Endothelial cell of umbilical vein (primary cell): ENCODE data around the gene B3GALT5. TPM values are rescaled to one million over a fixed set of nuclear protein-coding genes. Genes with fewer than 3 reads are reported as not detected.
A peak's percentile ranks its signal among the peaks of the same experiment; 100 is the strongest.

ENCODE experiments used
- BruUV-seq: library from RNA; stranded (reverse); fragments of 400-500 nt; replicated peaks from 2 replicates; lab custom pipeline; 2021; lab: Mats Ljungman, UMichigan
- CTCF ChIA-PET: fragments of 300-600, 350-600 bp; sonication (Branson Sonifier 250); formaldehyde crosslinking; loops from one replicate; lab custom pipeline; 2021; ENCODE audit warnings: antibody characterized with exemption, inconsistent platforms; lab: Charles Lee
- POLR2A ChIA-PET: fragments of 300-600, 350-600 bp; sonication (Branson Sonifier 250); formaldehyde crosslinking; loops from one replicate; lab custom pipeline; 2021; ENCODE audit warnings: antibody characterized with exemption, inconsistent platforms; lab: Charles Lee
- DNase-seq: peaks from one replicate; pipeline ENCODE4 v3.0.0-alpha.2; 2011; ENCODE audit warnings: low read depth, low spot score
- FAIRE-seq: peaks from 2 replicates; lab custom pipeline; 2011; peaks lifted over from hg19 to GRCh38; lab: Jason Lieb, UNC
- H2AFZ ChIP-seq: 2 replicates; pipeline ENCODE4 v1.6.0; 2012; ENCODE audit warnings: low read depth, low read length, control low read depth, inconsistent platforms
- H3K27ac ChIP-seq: 2 replicates; pipeline ENCODE4 v1.5.1; 2011; ENCODE audit warnings: low read depth, mild to moderate bottlenecking, control low read depth, low read length, moderate library complexity; ENCODE audit not compliant: insufficient read depth
- H3K27me3 ChIP-seq, 2 experiments: 2 replicates each; pipeline versions ENCODE4 v1.6.0 to v1.6.1; 2011; ENCODE audit warnings: low read length in 2 of 2, mixed read lengths in 1 of 2; ENCODE audit not compliant: control insufficient read depth in 2 of 2, insufficient read depth in 2 of 2
- H3K36me3 ChIP-seq, 2 experiments: 2 replicates in 1 of 2; 3 replicates in 1 of 2; pipeline ENCODE4 v1.5.1; 2011; ENCODE audit warnings: low read length in 2 of 2, mild to moderate bottlenecking in 1 of 2, moderate library complexity in 1 of 2; ENCODE audit not compliant: control insufficient read depth in 2 of 2, insufficient read depth in 2 of 2; ENCODE audit errors: extremely low read depth in 1 of 2
- H3K4me1 ChIP-seq: 3 replicates; pipeline ENCODE4 v1.5.1; 2011; ENCODE audit warnings: mild to moderate bottlenecking, low read length; ENCODE audit not compliant: control insufficient read depth, insufficient read depth; ENCODE audit errors: extremely low read depth
- H3K4me2 ChIP-seq: 2 replicates; pipeline ENCODE4 v1.6.1; 2011; ENCODE audit warnings: low read length, control low read depth, mixed read lengths; ENCODE audit not compliant: insufficient read depth
- H3K4me3 ChIP-seq, 3 experiments: fragments of 200-600 bp in 1 of 3; sonication (generic), shearing (Covaris generic) in 1 of 3; replicated peaks in 1 of 3; 2 replicates each; pipeline ENCODE4 v1.5.1; 2011 to 2016; ENCODE audit warnings: control low read depth in 3 of 3, low read length in 3 of 3, mild to moderate bottlenecking in 2 of 3, inconsistent platforms in 1 of 3, low read depth in 1 of 3, moderate library complexity in 1 of 3; ENCODE audit not compliant: insufficient read depth in 1 of 3
- H3K79me2 ChIP-seq: 2 replicates; pipeline ENCODE4 v1.6.0; 2012; ENCODE audit warnings: low read length, inconsistent platforms; ENCODE audit not compliant: control insufficient read depth, insufficient read depth
- H3K9ac ChIP-seq: replicated peaks from 2 replicates; pipeline ENCODE3; 2011; ENCODE audit warnings: low read length, control low read depth; ENCODE audit not compliant: insufficient read depth; ENCODE audit errors: extremely low read depth
- H3K9me1 ChIP-seq: replicated peaks from 3 replicates; pipeline ENCODE4 v1.6.0; 2011; ENCODE audit warnings: mild to moderate bottlenecking, low read length; ENCODE audit not compliant: control insufficient read depth, insufficient read depth; ENCODE audit errors: extremely low read depth
- H3K9me3 ChIP-seq: replicated peaks from 2 replicates; pipeline ENCODE4 v1.5.1; 2012; ENCODE audit warnings: low read length, inconsistent platforms; ENCODE audit not compliant: control insufficient read depth, insufficient read depth
- H4K20me1 ChIP-seq: replicated peaks from 2 replicates; pipeline ENCODE3; 2011; ENCODE audit warnings: mild to moderate bottlenecking, low read length; ENCODE audit not compliant: control insufficient read depth, insufficient read depth; ENCODE audit errors: extremely low read depth
- CTCF ChIP-seq, 2 donors: IDR thresholded peaks; 1 replicate in 1 of 2; 2 replicates in 1 of 2; pipeline ENCODE4 v1.5.1; 2011; ENCODE audit warnings: low read length in 2 of 2, mild to moderate bottlenecking in 2 of 2, moderate library complexity in 2 of 2, control low read depth in 1 of 2, inconsistent platforms in 1 of 2, low read depth in 1 of 2; ENCODE audit not compliant: insufficient read depth in 1 of 2; ENCODE audit errors: extremely low read depth in 1 of 2
- FOS ChIP-seq: IDR thresholded peaks from 2 replicates; pipeline ENCODE4 v1.6.1; 2011; ENCODE audit warnings: mild to moderate bottlenecking, low read length, moderate library complexity, borderline replicate concordance; ENCODE audit not compliant: insufficient read depth
- MYC ChIP-seq: IDR thresholded peaks from one replicate; pipeline ENCODE4 v1.6.1; 2011; ENCODE audit warnings: mild to moderate bottlenecking, low read depth, low read length
- POLR2A ChIP-seq: IDR thresholded peaks from 2 replicates; pipeline ENCODE4 v1.6.1; 2012; ENCODE audit warnings: low read depth, mild to moderate bottlenecking, control low read depth, low read length
- POLR2AphosphoS5 ChIP-seq: IDR thresholded peaks from 2 replicates; pipeline ENCODE4 v1.6.1; 2012; ENCODE audit warnings: low read depth, mild to moderate bottlenecking, control low read depth, low read length, moderate library complexity; ENCODE audit not compliant: insufficient read depth
- dilution Hi-C: fragments of 300-500 bp; cut with MboI; formaldehyde crosslinking; loops from one replicate; pipeline ENCODE4 v1.15.0; 2019; ENCODE audit warnings: low sequenced_read_pairs; ENCODE audit not compliant: extremely low pct_ligation_motif_present
- intact Hi-C: fragments of 100-400 bp; cut with micrococcal nuclease; formaldehyde crosslinking; loops from one replicate; pipeline ENCODE4 v1.10.0; 2022
- polyA plus RNA-seq, 4 experiments: library from polyadenylated mRNA; depleted of rRNA in 3 of 4; stranded (reverse) in 3 of 4; unstranded in 1 of 4; fragments of >200 nt; gene quantifications; 2 replicates each; pipeline versions ENCODE4 v1.2.1 to v1.2.3, GENCODE V29; 2011 to 2012; ENCODE audit warnings: missing spikeins in 1 of 4
- total RNA-seq: library from RNA; stranded (reverse); gene quantifications from 2 replicates; pipeline ENCODE4 v1.2.3, GENCODE V29; 2021

B3GALT5 gene
- total and polyA plus RNA-seq, 2 donors (not counting 3 experiments of a cell fraction or from before 2014, with no cell fraction given) = 0.04 TPM; not detected in 1

- Histone ChIP-seq H3K4me3 (no peak overlapping the region), H3K9me3 (no peaks in the 10 kb centered on the region), H3K4me2 (no peak overlapping the region), H3K79me2 (no peaks in the 10 kb centered on the region), H3K9ac (no peak overlapping the region), H3K27me3 (no peaks in the 10 kb centered on the region), H3K9me1 (no peaks in the 10 kb centered on the region), H3K36me3 (no peaks in the 10 kb centered on the region), H4K20me1 (no peaks in the 10 kb centered on the region), H3K4me1 (no peaks in the 10 kb centered on the region), H2AFZ (no peak overlapping the region), H3K27ac (no peak overlapping the region)
- dilution Hi-C loops = no loop called here
- FAIRE-seq = peak; percentile 48
- POLR2A ChIA-PET = no interaction called here
- TF ChIP-seq POLR2A (no peak), FOS (peak; percentile 29)
- no peak for DNase-seq
- CTCF ChIA-PET = no interaction called here
- intact Hi-C loops = no loop called here
- BruUV-seq = no TSS peak
These were observed 17.5 kb downstream of the B3GALT5 start for GRCh38 chr21:39630191-39630591.

GRCh38 chr21:39630827-39631226, 18.1 kb downstream of the B3GALT5 start:
- TF ChIP-seq POLR2AphosphoS5 = no peak
- no peak for TF ChIP-seq MYC
- TF ChIP-seq CTCF (IDR thresholded peaks at IDR 0.05; ENCODE audit: extremely low read depth in 1 of 2, insufficient read depth in 1 of 2, low read depth in 1 of 2, low read length in 2 of 2) = no peak
- BruUV-seq = no TSS peak
- CTCF ChIA-PET = no interaction called here
- no peak for FAIRE-seq
- H3K4me2 ChIP-seq = no peak overlapping the region
- no peaks in the 10 kb centered on the region for H4K20me1 ChIP-seq
- no peak for DNase-seq
- no peak overlapping the region for H3K27ac ChIP-seq
- intact Hi-C loops = no loop called here
- dilution Hi-C loops = no loop called here
- no peak overlapping the region for H2AFZ ChIP-seq
- no peaks in the 10 kb centered on the region for H3K36me3 ChIP-seq
- no peaks in the 10 kb centered on the region for H3K9me3 ChIP-seq
- H3K4me1 ChIP-seq = no peaks in the 10 kb centered on the region
- no peak overlapping the region for H3K4me3 ChIP-seq
- no peak overlapping the region for H3K9ac ChIP-seq
- POLR2A ChIA-PET = no interaction called here
- H3K9me1 ChIP-seq = no peaks in the 10 kb centered on the region
- no peaks in the 10 kb centered on the region for H3K79me2 ChIP-seq
- H3K27me3 ChIP-seq = no peaks in the 10 kb centered on the region
